NCI-H446 treated with DMSO at 0.1 percent for 48 hours (cell line): Measurements from ENCODE around the gene LIMS1.
"Not testable (repeated sequence)": the region's sequence is repeated elsewhere in the genome, so short reads cannot be mapped to it uniquely, and the experiment has no call there.

ENCODE experiments used
- DNase-seq: peaks from one replicate; lab custom pipeline; 2025; lab: John Stamatoyannopoulos, UW

Gene LIMS1

DNA sequence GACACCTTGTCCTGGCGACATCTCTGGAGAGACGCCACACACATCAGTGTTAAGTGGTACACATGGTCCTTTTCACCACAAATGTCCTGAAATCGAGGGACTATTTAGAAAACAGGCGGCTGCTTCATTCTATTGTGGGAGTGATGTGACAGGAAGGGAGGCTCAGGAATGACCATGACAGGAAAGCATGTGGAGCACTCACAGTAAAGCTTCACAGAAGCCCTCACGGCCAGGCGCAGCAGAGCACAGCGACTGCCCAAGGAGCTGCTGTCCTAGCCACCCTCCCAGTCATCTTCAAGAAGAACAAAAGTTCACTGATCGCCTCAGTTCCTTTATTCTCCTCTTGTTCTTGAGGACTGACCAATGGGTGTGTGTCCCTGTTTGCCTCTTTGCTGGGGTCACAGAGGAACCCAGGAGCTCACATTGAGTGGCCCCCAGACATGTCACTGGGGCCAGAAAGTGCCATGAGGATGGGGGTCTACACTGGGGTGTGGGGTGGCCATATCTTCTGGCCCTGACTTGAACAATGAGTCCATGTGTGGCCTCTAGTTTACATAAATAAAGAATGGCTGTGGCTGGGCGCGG is 100.4 kb downstream of the LIMS1 start:
- DNase-seq: no peak

DNA sequence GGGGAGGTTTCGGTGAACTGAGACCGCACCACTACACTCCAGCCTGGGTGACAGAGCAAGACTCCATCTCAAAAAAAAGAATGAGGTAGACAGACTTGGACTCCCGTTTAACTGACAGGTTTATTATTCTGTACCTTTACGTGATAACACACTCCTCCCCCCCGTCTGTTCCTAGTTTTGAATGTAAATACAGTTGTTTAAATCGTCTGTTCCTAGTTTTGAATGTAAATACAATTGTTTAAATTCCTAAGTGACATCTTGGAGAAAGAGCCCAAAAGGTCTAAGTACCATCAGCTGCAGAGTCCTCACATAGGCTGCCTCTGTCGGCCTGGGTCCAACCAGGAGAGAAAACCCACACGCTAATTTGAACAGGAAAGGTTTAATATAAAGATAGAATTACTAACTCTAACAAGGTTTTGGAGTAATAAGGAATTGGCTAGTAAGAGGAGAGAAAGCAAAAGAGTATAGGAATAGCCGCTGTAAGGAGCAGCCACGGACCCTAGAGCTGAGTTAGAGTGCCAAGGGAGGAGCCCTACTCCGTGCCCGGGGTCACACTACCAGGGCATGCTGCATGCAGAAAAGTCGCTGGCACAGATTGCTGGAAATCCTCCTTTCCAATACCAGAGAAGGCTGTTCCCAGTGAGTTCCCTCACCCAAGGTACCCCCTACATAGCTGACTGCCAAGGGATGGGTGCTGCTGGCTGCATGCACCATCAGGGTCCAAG is 101.5 kb downstream of the LIMS1 start:
- DNase-seq: no peak

DNA sequence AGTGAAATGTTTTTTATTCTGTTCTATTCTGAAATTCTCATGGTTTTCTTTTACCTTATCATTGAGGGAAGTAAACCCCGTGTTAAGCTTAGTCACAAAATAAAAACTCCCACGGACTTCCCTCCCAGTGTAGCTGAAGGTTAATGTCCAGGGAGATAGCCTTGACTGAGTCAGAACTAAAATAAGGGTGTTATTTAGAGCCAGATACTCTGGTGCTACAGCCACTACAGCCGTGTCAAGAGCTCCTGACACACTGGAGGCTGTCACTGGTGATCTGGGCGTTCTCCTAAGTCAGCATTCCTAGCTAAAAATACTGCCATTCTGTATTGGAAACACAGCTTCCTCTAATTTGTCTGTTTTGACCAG is 103.0 kb downstream of the LIMS1 start:
- DNase-seq: no peak

DNA sequence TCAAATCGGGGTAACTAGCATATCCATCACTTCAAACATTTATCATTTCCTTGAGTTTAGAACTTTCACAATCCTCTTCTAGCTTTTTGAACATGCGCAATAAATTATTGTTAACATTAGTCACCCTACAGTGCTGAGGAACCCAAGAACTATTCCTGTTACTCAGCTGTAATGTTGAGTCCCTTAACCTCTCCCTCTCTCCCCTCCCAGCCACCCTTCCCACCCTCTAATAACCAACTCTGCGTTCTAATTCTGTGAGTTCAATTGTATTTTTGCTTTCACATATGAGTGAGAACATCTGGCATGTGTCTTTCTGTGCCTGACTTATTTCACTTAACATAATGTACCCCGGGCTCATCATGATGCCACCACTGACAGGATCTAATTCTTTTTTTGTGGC is 106.5 kb downstream of the LIMS1 start:
- no peak for DNase-seq

DNA sequence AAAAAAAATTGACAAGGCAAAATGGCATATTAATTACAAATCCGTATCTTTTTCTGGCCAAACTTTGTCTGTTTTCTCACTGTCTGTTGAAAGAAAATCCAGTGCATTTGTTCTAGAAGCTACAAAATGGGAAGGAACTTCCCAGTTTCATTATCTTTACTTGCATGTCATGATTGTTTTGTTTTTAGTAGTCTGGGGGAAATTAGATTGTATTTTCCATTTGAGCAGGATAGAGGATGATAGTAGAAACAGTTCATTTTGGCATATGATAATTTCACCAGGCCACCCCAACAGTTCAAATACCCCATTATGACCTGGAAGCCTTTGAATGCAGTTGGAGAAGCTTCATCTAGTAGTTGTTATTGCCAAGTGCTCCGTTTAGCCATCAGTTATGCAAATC is 107.5 kb downstream of the LIMS1 start:
- DNase-seq: no peak

DNA sequence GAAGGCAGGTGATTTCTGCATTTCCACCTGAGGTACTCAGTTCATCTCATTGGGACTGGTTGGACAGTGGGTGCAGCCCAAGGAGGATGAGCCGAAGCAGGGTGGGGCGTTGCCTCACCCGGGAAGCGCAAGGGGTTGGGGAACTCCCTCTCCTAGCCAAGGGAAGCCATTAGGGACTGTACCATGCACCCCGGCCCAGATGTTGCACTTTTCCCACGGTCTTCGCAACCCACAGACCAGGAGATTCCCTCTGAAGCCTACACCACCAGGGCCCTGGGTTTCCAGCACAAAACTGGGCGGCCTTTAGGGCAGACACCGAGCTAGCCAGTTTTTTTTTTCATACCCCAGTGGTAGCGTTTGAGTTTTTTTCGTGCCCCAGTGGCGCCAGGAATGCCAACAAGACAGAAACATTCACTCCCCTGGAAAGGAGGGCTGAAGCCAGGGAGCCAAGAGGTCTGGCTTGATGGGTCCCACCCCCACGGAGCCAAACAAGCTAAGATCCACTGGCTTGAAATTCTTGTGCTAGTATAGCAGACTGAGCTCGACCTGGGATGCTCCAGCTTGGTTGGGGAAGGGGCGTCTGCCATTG is 109.1 kb downstream of the LIMS1 start:
- no peak for DNase-seq

DNA sequence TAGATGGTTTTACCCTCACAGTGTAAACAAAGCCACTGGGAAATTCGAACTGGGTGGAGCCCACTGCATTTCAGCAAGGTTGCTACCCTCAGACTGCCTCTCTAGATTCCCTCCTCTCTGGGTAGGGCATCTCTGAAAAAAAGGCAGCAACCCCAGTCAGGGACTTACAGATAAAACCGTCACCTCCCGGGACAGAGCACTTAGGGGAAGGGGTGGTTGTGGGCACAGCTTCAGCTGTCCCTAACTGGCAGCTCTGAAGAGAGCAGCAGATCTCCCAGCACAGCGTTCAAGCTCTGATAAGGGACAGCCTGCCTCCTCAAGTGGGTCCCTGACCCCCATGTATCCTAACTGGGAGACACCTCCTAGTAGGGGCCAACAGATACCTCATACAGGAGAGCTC is 109.6 kb downstream of the LIMS1 start:
- not testable (repeated sequence) for DNase-seq

DNA sequence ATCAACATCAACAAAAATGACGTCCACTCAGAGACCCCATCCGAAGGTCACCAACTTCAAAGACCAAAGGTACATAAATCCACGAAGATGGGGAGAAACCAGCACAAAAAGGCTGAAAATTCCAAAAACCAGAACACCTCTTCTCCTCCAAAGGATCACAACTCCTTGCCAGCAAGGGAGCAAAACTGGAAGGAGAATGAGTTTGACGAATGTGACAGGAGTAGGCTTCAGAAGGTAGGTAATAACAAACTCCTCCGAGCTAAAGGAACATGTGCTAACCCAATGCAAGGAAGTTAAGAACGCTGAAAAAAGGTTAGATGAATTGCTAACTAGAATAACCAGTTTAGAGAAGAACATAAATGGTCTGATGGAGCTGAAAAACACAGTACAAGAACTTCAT is 110.2 kb downstream of the LIMS1 start:
- not testable (repeated sequence) for DNase-seq

DNA sequence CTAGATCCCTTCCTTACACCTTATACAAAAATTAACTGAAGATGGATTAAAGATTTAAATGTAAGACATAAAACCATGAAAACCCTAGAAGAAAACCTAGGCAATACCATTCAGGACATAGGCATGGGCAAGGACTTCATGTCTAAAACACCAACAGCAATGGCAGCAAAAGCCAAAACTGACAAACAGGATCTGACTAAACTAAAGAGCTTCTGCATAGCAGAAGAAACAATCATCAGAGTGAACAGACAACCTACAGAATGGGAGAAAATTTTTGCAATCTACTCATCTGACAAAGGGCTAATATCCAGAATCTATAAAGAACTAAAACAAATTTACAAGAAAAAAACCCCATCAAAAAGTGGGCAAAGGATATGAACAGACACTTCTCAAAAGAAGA is 114.5 kb downstream of the LIMS1 start:
- not testable (repeated sequence) for DNase-seq

DNA sequence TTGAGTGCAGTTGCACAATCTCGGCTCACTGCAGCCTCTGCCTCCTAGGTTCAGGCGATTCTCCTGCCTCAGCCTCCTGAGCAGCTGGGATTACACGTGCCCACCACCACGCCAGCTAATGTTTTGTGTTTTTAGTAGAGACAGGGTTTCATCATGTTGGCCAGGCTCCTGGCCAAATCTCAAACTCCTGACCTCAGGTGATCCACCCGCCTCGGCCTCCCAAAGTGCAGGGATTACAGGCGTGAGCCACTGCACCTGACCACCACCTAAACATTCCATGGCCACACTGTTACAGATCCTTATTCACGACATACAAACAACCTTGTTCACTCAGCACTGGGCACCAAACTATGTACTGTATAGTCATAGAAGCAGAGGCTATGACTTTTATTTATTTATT is 116.2 kb downstream of the LIMS1 start:
- not testable (repeated sequence) for DNase-seq

DNA sequence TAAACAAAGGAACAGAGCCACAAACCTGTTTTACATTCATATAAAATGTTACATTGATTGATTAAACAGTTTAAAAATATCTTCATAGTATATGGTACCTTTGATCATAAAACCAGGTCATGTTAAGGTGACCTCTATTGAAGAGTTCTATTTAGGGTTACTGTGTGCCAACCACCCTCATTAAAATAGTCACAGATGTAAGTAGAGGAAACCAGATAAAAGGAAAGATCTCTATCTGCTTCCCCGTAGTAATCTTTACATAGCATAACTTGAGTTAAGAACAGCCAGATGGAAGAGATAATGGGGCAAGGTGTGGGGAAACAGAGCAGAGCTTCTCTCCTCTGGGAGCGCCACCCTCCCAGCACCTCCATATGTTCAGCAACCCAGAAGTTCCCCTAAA is 117.2 kb downstream of the LIMS1 start:
- DNase-seq: not testable (repeated sequence)

DNA sequence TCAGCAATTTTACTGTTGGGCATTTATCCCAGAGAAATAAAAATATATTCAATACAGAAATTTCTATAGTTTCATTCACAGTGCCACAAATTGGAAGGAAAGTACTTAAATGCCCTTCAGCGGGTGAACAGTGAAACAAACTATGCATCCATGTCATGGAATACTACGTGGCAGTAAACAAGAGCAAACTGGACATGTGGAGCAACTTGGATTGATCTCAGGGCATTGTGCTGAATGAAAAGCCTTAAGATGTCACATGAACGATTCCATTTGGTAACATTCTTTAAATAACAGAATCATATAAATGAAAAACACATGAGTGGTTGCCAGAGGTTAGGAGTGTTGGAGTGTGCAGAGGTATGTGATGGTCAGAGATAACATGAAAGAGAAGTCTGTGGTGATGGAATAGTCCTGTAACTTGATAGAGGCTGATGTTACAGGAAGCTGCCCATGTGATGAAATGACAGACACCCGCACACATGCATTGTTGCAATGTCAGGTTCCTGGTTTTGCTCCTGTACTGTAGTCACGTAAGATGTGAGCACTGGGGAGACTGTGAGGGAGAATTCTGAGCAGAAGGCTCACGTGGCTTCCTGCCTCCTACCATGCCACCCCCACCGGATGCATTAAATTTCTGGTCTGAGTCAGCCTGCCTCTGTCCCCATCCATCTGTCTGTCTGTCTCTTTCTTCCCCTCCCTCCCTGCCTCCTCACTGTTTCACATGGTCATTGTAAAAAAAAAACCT is 118.1 kb downstream of the LIMS1 start:
- not testable (repeated sequence) for DNase-seq

DNA sequence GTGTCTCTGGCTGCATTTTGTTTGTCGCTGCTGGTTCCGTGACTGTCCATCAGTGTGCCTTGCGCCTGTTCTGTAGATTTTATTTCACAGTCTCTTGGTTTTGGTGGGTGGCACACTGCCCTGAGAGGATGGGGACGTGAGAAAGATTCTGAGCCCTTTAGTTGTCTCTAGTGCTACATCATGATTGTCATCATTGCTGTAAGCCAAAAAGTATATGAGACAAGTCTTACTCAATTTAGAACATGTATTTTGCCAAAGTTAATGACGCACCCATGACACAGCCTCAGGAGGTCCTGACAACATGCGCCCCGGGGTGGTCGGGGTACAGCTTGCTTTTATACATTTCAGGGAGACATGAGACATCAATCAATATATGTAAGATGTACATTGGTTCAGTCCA is 119.2 kb downstream of the LIMS1 start:
- not testable (repeated sequence) for DNase-seq

DNA sequence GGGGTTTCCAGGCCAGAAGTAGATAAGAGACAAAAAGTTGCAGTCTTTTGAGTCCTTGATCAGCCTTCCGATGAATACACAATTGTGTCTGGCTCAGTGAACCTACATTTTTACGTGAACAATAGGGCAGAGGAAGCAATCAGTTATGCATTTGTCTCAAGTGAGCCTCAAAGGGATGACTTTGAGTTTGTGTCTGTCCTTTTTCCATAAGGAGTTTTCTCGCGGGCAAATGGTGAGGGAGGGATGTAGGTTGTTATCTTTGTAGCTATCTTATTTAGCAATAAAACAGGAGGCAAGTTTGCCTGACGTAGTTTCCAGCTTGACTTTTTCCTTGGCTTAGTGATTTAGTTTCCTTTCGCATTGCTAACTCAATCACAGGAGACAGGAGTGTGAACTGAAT is 119.6 kb downstream of the LIMS1 start:
- not testable (repeated sequence) for DNase-seq

DNA sequence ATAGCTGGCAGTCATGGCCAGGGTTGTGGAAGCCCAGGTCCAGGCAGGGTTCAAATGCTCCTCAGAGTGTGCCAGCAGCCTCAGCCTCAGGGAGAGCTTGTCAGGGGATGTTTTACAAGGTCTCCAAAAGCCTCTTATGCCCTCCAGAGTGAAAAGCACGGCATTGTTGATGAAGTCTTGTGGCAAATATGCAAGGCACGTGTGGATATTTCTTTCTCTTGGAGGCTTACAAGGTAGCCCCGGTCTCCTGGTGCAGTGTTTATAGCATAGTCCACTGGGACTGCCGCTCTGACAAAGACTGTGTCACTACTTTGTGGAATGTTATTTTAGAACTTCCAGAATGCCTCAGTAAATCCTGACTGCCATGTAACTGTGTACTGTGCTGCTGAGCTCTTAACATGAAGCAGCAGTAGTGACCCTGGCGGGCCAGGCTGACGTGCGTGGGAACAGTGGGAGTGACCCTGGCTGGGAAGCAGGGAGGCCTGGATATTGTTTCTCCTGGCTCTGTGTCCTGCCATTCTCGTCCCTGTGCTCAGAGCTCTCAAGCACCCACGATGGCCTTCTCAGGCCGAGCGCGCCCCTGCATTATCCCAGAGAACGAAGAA is 120.4 kb downstream of the LIMS1 start:
- not testable (repeated sequence) for DNase-seq

DNA sequence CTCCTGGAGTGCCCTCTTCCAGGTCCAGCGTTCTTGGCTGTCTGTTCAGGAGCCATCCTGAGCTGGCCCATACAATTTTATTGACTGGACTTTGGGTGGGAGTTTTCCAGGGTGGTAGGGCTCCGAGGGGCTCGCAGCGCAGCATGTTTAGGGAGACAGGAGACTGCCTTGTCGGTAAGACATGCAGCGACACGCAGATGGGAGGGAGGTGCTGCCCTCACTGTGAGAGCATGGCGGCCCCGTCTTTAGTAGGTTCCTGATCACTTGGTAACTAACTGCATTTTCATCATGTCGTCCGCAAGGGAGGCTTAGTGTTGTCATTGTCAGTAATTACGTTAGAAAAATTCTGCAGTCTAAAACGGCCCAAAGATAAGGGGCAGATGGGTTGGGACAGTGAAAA is 121.0 kb downstream of the LIMS1 start:
- DNase-seq: not testable (repeated sequence)

DNA sequence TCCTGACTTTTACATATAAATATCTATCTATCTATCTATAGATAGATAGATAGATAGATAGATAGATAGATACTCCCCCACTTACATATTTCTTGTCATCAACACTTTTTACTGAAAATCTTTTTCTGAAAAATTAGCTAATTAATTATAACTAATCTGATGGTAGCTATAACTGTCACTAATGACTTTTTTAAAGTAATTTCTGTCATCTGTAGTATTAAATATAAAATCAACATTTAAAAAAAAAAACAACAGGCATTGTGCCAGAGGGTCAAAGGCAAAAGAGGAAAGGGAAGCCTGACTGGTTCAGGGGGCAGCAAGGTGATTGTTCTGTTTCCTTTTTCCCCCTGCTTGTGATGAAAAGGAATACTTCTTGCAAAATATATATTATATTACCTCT is 122.0 kb downstream of the LIMS1 start:
- DNase-seq: not testable (repeated sequence)

DNA sequence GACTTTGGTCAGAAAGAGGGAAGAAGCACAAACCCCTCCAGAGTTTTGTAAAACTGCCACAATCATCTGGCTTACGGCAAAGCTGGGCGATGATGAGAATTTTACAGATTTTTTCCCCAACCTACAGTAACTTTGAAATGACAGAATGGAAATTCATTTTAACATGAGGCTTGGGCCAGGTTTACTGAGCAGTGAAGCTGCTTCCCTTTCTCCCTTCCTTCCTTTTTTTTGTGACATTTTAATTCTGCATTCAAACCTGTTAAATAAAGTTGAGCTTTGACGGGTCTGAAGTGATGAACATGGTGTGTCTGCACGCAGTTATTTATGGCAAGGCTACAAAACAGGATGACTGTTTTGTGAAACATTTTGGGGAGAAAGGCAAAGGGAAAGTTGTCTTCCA is 123.2 kb downstream of the LIMS1 start:
- not testable (repeated sequence) for DNase-seq

DNA sequence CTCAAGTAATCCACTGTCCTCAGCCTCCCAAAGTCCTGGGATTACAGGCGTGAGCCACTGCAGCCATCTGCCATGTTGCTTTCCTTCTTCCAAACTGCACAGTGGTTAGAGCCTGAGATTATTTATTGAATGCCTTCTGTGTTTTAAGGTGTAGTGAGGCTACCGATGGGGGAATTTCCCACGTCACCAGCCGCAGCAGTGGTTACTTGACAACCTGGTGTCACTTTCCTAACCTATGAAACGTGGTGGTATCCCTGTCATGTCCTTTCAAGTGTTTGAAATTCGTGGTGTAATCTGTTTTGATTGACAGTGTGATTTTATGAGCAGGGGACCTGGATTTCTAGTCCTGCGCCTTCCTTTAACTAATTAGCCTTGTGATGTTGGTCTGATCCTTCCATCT is 124.3 kb downstream of the LIMS1 start:
- DNase-seq: not testable (repeated sequence)

DNA sequence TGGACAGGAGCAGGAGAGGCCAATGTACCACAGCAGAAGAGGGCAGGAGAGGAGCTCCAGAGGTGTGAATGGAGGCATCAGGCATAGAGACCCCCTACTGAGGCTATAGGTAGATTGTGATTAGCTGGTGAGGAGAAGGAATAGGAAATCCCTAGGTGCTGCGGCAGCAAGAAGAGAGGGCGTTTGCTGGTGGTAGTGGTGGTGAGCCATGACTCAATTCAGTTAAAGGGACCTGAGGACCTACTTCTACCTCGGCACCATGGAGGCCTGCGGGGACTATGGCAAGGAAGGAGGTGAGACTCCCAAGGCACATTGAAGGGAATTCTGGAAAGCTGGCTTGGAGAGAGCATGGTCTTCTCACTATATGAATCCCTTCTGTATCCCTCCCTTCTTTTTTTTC is 127.2 kb downstream of the LIMS1 start:
- not testable (repeated sequence) for DNase-seq

DNA sequence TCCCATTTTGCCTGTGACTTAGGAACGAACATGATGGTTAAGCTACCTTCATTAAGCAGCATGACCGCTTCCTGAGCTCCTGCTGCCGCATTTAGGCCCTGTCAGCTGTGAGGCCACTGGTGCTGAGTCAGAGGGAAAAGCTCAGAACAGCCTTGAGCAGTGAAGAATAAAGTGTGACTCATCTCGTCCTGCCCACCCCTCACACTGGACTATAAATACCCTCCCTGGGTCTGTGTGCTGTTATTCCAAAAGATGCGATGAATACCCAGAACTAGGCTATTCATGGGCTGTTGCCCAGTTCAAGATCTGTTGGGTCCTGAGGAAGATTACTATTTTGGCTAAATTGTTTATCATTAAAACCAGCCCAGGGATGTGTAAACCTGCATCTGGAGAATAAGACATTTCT is 127.9 kb downstream of the LIMS1 start:
- DNase-seq: not testable (repeated sequence)

DNA sequence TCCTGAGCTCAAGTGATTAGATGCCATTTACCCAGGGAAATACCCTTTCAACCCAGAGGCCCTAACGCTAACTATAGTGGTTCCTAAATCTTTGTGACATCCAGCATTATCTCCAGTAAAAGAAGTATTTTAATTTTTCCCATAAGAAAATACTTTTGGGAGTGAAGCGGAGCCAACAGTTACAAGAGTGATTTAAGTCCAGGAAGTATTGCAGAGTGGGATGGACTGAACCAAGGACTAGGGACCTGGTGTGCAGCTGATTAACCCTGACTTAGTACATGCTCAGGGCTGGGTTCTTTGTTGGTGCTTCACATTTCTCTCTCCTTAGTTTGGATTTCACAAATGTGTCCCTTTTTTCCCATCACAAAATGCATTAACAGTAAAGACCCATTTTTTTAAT is 129.1 kb downstream of the LIMS1 start:
- not testable (repeated sequence) for DNase-seq
